ENCODE data around the gene UPF2. TPM values are rescaled to one million over a fixed set of nuclear protein-coding genes. Genes with fewer than 3 reads are reported as not detected.

Gene UPF2
- total RNA-seq, 1 donor from 2014 or later, result 17.3 TPM

DNA sequence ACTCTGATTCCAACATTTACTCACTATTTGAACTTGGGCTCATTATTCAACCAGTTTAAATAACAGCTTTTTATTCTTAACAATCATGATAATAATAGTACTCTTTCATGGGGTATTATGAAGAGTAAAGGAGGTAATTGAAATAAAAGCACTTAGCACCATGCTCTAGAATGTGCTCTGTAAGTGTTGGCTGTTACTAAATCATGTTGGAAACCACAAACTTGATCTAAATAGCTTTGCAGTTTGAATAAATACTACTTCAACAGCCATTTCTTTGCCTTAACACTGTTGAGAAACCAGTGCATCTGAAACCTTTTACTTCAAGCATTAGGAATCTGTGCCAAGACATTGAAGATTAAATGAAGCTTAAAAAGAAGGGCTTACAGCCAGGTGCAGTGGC is 7.9 kb upstream of the UPF2 start:
- TF ChIP-seq, protein P1, sequence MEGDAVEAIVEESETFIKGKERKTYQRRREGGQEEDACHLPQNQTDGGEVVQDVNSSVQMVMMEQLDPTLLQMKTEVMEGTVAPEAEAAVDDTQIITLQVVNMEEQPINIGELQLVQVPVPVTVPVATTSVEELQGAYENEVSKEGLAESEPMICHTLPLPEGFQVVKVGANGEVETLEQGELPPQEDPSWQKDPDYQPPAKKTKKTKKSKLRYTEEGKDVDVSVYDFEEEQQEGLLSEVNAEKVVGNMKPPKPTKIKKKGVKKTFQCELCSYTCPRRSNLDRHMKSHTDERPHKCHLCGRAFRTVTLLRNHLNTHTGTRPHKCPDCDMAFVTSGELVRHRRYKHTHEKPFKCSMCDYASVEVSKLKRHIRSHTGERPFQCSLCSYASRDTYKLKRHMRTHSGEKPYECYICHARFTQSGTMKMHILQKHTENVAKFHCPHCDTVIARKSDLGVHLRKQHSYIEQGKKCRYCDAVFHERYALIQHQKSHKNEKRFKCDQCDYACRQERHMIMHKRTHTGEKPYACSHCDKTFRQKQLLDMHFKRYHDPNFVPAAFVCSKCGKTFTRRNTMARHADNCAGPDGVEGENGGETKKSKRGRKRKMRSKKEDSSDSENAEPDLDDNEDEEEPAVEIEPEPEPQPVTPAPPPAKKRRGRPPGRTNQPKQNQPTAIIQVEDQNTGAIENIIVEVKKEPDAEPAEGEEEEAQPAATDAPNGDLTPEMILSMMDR (IDR thresholded peaks at IDR 0.05; ENCODE audit: borderline replicate concordance), result no peak
- H3K4me3 ChIP-seq, result no peak overlapping the region
- no peak overlapping the region for H3K27ac ChIP-seq (replicated peaks)
- H3K4me1 ChIP-seq, result peaks cover 6% of the 10 kb centered on the region
- H3K9me3 ChIP-seq (replicated peaks), result no peaks in the 10 kb centered on the region
- H3K27me3 ChIP-seq (ENCODE audit: low read depth), result peaks cover 6% of the 10 kb centered on the region
- intact Hi-C loops (cut with micrococcal nuclease), result no loop called here
- DNase-seq, result no peak
- H3K36me3 ChIP-seq, result no peaks in the 10 kb centered on the region

DNA sequence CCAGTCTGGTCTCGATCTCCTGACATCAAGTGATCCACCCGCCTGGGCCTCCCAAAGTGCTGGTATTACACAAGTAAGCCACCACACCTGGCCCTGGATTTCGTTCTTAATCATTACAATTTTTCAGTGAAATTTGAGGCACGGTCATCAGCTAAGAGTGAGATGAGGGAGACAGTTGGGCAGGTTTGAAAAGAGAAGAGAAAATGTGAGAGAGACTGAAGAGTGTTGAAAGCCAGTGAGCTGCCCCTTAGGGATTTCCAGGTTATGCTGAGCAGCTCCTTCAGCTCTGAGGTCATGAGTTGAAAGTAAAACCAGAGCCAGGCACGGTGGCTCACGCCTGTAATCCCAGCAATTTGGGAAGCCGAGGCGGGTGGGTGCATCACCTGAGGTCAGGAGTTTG is 5.9 kb upstream of the UPF2 start:
- TF ChIP-seq, protein P1 (IDR thresholded peaks at IDR 0.05; ENCODE audit: borderline replicate concordance), result no peak
- Histone ChIP-seq H3K27ac (replicated peaks) (no peak overlapping the region), H3K36me3 (no peaks in the 10 kb centered on the region), H3K9me3 (replicated peaks) (no peaks in the 10 kb centered on the region), H3K4me3 (no peak overlapping the region), H3K4me1 (peaks cover 3% of the 10 kb centered on the region), H3K27me3 (ENCODE audit: low read depth) (peaks cover 6% of the 10 kb centered on the region)
- DNase-seq, result no peak
- intact Hi-C loops (cut with micrococcal nuclease), result no loop called here

DNA sequence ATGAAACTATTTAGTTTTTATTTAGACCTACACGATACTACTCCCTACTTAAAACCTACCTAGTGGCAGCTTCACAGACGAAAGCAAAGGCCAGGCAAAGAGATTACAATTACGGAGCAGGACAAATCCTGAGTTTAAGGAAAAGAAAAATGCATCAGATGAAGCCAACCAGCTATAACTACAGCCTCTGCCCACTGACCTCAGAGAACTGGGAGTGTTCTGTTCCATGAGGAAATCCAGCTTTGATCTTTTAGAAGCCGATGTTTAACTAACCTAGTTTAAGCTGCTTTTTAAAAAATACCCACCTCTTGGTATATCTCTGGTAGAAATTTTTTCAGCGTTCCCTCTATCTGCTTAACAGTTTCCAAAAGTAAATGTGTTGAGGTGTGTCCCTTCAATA is 3.0 kb upstream of the UPF2 start:
- Histone ChIP-seq H3K27ac (replicated peaks) (no peak overlapping the region), H3K36me3 (no peaks in the 10 kb centered on the region), H3K4me1 (peaks cover 24% of the 10 kb centered on the region), H3K4me3 (no peak overlapping the region), H3K9me3 (replicated peaks) (no peaks in the 10 kb centered on the region), H3K27me3 (ENCODE audit: low read depth) (peaks cover 6% of the 10 kb centered on the region)
- intact Hi-C loops (cut with micrococcal nuclease), result no loop called here
- TF ChIP-seq, protein P1 (IDR thresholded peaks at IDR 0.05; ENCODE audit: borderline replicate concordance), result no peak
- no peak for DNase-seq

GRCh38 chr10:12042409-12042796 is 206 bp downstream of the UPF2 start:
- Histone ChIP-seq H3K36me3 (no peaks in the 10 kb centered on the region), H3K27ac (replicated peaks) (peak overlapping the region; percentile 99), H3K27me3 (ENCODE audit: low read depth) (no peaks in the 10 kb centered on the region), H3K4me1 (peaks cover 29% of the 10 kb centered on the region), H3K9me3 (replicated peaks) (no peaks in the 10 kb centered on the region), H3K4me3 (peak overlapping the region; percentile 99)
- intact Hi-C loops (cut with micrococcal nuclease), result no loop called here
- DNase-seq, result no peak
- TF ChIP-seq, protein P1 (IDR thresholded peaks at IDR 0.05; ENCODE audit: borderline replicate concordance), result no peak

DNA sequence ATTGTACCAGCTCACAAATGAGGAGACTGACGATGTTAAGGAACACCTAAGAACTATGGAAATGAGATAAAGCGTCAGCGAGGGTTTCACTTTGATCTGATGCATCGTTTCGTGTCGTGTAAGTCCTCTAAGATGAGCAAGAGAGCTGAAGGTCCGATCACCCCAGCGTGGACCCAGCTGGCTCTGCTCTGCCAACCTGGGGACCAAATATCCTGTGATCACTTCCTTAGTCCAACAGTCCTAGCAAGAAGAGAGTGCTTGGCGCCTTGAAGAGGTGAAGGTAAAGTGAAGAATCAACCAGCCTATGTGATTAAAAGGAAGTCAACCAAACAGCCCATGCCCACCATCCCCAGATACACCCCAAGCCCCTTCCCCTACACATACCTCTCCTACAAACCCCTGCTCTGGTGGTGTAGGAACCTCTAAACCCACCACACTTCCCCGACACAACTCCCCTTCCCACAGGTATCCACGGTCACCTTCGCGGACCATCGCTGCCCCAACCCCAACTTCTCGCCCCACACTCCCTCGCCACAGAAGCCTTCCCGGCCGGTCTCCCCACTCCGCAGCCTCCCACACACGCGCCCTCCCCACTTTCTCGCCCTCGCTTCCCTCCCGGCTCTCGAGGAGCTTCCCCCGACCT is 722 bp downstream of the UPF2 start:
- TF ChIP-seq, protein P1 (IDR thresholded peaks at IDR 0.05; ENCODE audit: borderline replicate concordance), result no peak

More for the DNA sequence above, 722 bp downstream of the UPF2 start:
- no peak for DNase-seq
- peak overlapping the region; percentile 99 for H3K27ac ChIP-seq (replicated peaks)
- intact Hi-C loops (cut with micrococcal nuclease), result no loop called here
- H3K4me3 ChIP-seq, result peak overlapping the region; percentile 99
- H3K4me1 ChIP-seq, result peaks cover 29% of the 10 kb centered on the region
- no peaks in the 10 kb centered on the region for H3K9me3 ChIP-seq (replicated peaks)
- no peaks in the 10 kb centered on the region for H3K36me3 ChIP-seq
- no peaks in the 10 kb centered on the region for H3K27me3 ChIP-seq (ENCODE audit: low read depth)

All from left ventricle myocardium inferior (tissue), 1 donor.